H9 (cell line): ENCODE measurements around the gene ANK3. TPM values are rescaled to one million over a fixed set of nuclear protein-coding genes. Genes with fewer than 3 reads are reported as not detected.

ENCODE experiments used
- DNase-seq: peaks from one replicate; pipeline ENCODE4 v3.0.0-alpha.2; 2017
- H2AFZ ChIP-seq: one replicate; pipeline ENCODE4 v1.6.1; 2013; ENCODE audit warnings: mild to moderate bottlenecking, low read length, control low read depth, moderate library complexity
- H2AK5ac ChIP-seq: 2 replicates; pipeline ENCODE4 v1.6.1; 2013; ENCODE audit warnings: low read length, control low read depth, mixed read lengths; ENCODE audit not compliant: insufficient read length
- H2BK120ac ChIP-seq: one replicate; pipeline ENCODE4 v1.6.1; 2013; ENCODE audit warnings: low read depth, mild to moderate bottlenecking, low read length, control low read depth, inconsistent platforms; ENCODE audit not compliant: poor library complexity, severe bottlenecking
- H2BK12ac ChIP-seq: 2 replicates; pipeline ENCODE4 v1.6.1; 2013; ENCODE audit warnings: low read length, control low read depth, mixed read lengths, low read depth; ENCODE audit not compliant: insufficient read length
- H2BK15ac ChIP-seq: 2 replicates; pipeline ENCODE4 v1.6.1; 2013; ENCODE audit warnings: low read depth, low read length, control low read depth
- H2BK20ac ChIP-seq: one replicate; pipeline ENCODE4 v1.6.1; 2013; ENCODE audit warnings: low read depth, mild to moderate bottlenecking, low read length, control low read depth, inconsistent platforms; ENCODE audit not compliant: poor library complexity, severe bottlenecking
- H2BK5ac ChIP-seq: 2 replicates; pipeline ENCODE4 v1.6.1; 2013; ENCODE audit warnings: low read length, control low read depth, mixed read lengths; ENCODE audit not compliant: insufficient read length
- H3K14ac ChIP-seq: 2 replicates; pipeline ENCODE4 v1.6.1; 2013; ENCODE audit warnings: low read length, control low read depth; ENCODE audit not compliant: insufficient read depth
- H3K18ac ChIP-seq: 2 replicates; pipeline ENCODE4 v1.6.1; 2013; ENCODE audit warnings: low read depth, mild to moderate bottlenecking, mixed read lengths, low read length, control low read depth; ENCODE audit not compliant: insufficient read length
- H3K23ac ChIP-seq: 2 replicates; pipeline ENCODE4 v1.6.1; 2013; ENCODE audit warnings: low read length, control low read depth, mixed read lengths, low read depth; ENCODE audit not compliant: insufficient read length
- H3K23me2 ChIP-seq: 2 replicates; pipeline ENCODE4 v1.6.1; 2013; ENCODE audit warnings: low read depth, mild to moderate bottlenecking, mixed read lengths, low read length, control low read depth; ENCODE audit not compliant: insufficient read length, poor library complexity, severe bottlenecking
- H3K27ac ChIP-seq: 2 replicates; pipeline ENCODE4 v1.5.1; 2013; ENCODE audit warnings: low read length, control low read depth, mixed read lengths, low read depth; ENCODE audit not compliant: insufficient read length
- H3K27me3 ChIP-seq: 2 replicates; pipeline ENCODE4 v1.6.1; 2013; ENCODE audit warnings: low read length, control low read depth, inconsistent platforms; ENCODE audit not compliant: insufficient read depth
- H3K4ac ChIP-seq: 2 replicates; pipeline ENCODE4 v1.6.1; 2013; ENCODE audit warnings: low read depth, mild to moderate bottlenecking, control low read depth, inconsistent platforms, low read length, moderate library complexity
- H3K4me1 ChIP-seq: 2 replicates; pipeline ENCODE4 v1.6.1; 2013; ENCODE audit warnings: low read length, control low read depth, inconsistent platforms; ENCODE audit not compliant: insufficient read depth
- H3K4me2 ChIP-seq: 2 replicates; pipeline ENCODE4 v1.6.1; 2013; ENCODE audit warnings: low read length, control low read depth, mixed read lengths; ENCODE audit not compliant: insufficient read length, insufficient read depth
- H3K56ac ChIP-seq: 2 replicates; pipeline ENCODE4 v1.6.1; 2013; ENCODE audit warnings: low read depth, mild to moderate bottlenecking, mixed read lengths, low read length, control low read depth; ENCODE audit not compliant: insufficient read length
- H3K79me1 ChIP-seq: 2 replicates; pipeline ENCODE4 v1.6.1; 2013; ENCODE audit warnings: low read depth, mild to moderate bottlenecking, moderate library complexity, low read length, control low read depth, inconsistent platforms; ENCODE audit not compliant: insufficient read depth, poor library complexity, severe bottlenecking
- H3K79me2 ChIP-seq: 2 replicates; pipeline ENCODE4 v1.6.1; 2013; ENCODE audit warnings: low read length, control low read depth, inconsistent platforms; ENCODE audit not compliant: insufficient read depth
- H3K9ac ChIP-seq: 2 replicates; pipeline ENCODE4 v1.6.1; 2013; ENCODE audit warnings: low read length, control low read depth, mixed read lengths; ENCODE audit not compliant: insufficient read length; ENCODE audit errors: extremely low read depth
- H3K9me3 ChIP-seq: one replicate; pipeline ENCODE4 v1.6.1; 2013; ENCODE audit warnings: low read depth, low read length, inconsistent platforms; ENCODE audit not compliant: control insufficient read depth
- H3T11ph ChIP-seq: one replicate; pipeline ENCODE4 v1.6.1; 2013; ENCODE audit warnings: mild to moderate bottlenecking, low read length, control low read depth, inconsistent platforms
- H4K20me1 ChIP-seq: one replicate; pipeline ENCODE4 v1.6.1; 2013; ENCODE audit not compliant: control insufficient read depth, insufficient read length, insufficient read depth
- H4K5ac ChIP-seq: 2 replicates; pipeline ENCODE4 v1.6.1; 2013; ENCODE audit warnings: low read depth, mild to moderate bottlenecking, mixed read lengths, low read length, control low read depth; ENCODE audit not compliant: insufficient read length
- H4K8ac ChIP-seq: replicated peaks from 2 replicates; pipeline ENCODE4 v1.6.1; 2013; ENCODE audit warnings: low read length, control low read depth, mixed read lengths, low read depth; ENCODE audit not compliant: insufficient read length
- H4K91ac ChIP-seq: 2 replicates; pipeline ENCODE4 v1.6.1; 2013; ENCODE audit warnings: low read depth, mild to moderate bottlenecking, moderate library complexity, mixed read lengths, low read length, control low read depth; ENCODE audit not compliant: insufficient read length
- H3K27ac Mint-ChIP-seq, 3 experiments: 2 replicates in 2 of 3; 3 replicates in 1 of 3; pipeline ENCODE4 v1.8.0; 2020 to 2021; ENCODE audit warnings: mixed read lengths in 3 of 3, mild to moderate bottlenecking in 1 of 3, moderate library complexity in 1 of 3
- H3K27me3 Mint-ChIP-seq: 2 replicates; pipeline ENCODE4 v1.8.0; 2021; ENCODE audit warnings: low read depth, mild to moderate bottlenecking, moderate library complexity, mixed read lengths
- H3K36me3 Mint-ChIP-seq, 3 experiments: 2 replicates in 2 of 3; 3 replicates in 1 of 3; pipeline ENCODE4 v1.8.0; 2020 to 2021; ENCODE audit warnings: low read depth in 3 of 3, mixed read lengths in 3 of 3; ENCODE audit not compliant: insufficient read depth in 1 of 3
- H3K4me1 Mint-ChIP-seq, 2 experiments: 2 replicates each; pipeline ENCODE4 v1.8.0; 2020; ENCODE audit warnings: mixed read lengths in 2 of 2
- H3K4me3 Mint-ChIP-seq, 2 experiments: 2 replicates in 1 of 2; 3 replicates in 1 of 2; pipeline ENCODE4 v1.8.0; 2020 to 2021; ENCODE audit warnings: mild to moderate bottlenecking in 2 of 2, mixed read lengths in 2 of 2, moderate library complexity in 1 of 2
- H3K9me3 Mint-ChIP-seq, 2 experiments: 2 replicates in 1 of 2; 3 replicates in 1 of 2; pipeline ENCODE4 v1.8.0; 2020; ENCODE audit warnings: mild to moderate bottlenecking in 2 of 2, mixed read lengths in 2 of 2, moderate library complexity in 1 of 2
- CTCF ChIP-seq: fragments of 200-600 bp; sonication (generic); conservative IDR thresholded peaks from 3 replicates; pipeline ENCODE4 v1.8.0; 2021; ENCODE audit warnings: antibody characterized with exemption, mild to moderate bottlenecking
- total RNA-seq: library from RNA; stranded (reverse); gene quantifications from 2 replicates; pipeline ENCODE4 v1.2.1, GENCODE V29; 2021

The ANK3 gene
- total RNA-seq, 1 experiment from 2014 or later, result 59.6 TPM

- H3K18ac ChIP-seq, result no peak overlapping the region
- H3K79me1 ChIP-seq, result no peaks in the 10 kb centered on the region
- H3K23me2 ChIP-seq, result no peaks in the 10 kb centered on the region
- TF ChIP-seq CTCF, result no peak
- no peak overlapping the region for H3K23ac ChIP-seq
- no peaks in the 10 kb centered on the region for H4K20me1 ChIP-seq
- H3K79me2 ChIP-seq, result no peaks in the 10 kb centered on the region
- H3K27me3 ChIP-seq, result no peaks in the 10 kb centered on the region
- no peak overlapping the region for H2AK5ac ChIP-seq
- H2BK12ac ChIP-seq, result no peak overlapping the region
- Mint-ChIP-seq H3K27ac (no peak overlapping the region), H3K27me3 (no peaks in the 10 kb centered on the region), H3K4me1 (peaks cover 20 to 21% of the 10 kb centered on the region in 2 experiments), H3K36me3 (no peaks in the 10 kb centered on the region), H3K4me3 (no peak overlapping the region), H3K9me3 (no peaks in the 10 kb centered on the region)
- no peak overlapping the region for H2BK20ac ChIP-seq
- no peak overlapping the region for H2AFZ ChIP-seq
- no peak overlapping the region for H3K4me2 ChIP-seq
- H2BK15ac ChIP-seq, result no peak overlapping the region
- no peak overlapping the region for H3K9ac ChIP-seq
- no peak for DNase-seq
- peaks cover 2% of the 10 kb centered on the region; the same call in 1 of the 2 replicates for H3K4me1 ChIP-seq
- no peak overlapping the region for H3K56ac ChIP-seq
- no peak overlapping the region for H4K8ac ChIP-seq
- no peaks in the 10 kb centered on the region for H3K9me3 ChIP-seq
- H3K4ac ChIP-seq, result no peak overlapping the region
- no peak overlapping the region for H4K91ac ChIP-seq
- no peak overlapping the region for H3K14ac ChIP-seq
- H2BK120ac ChIP-seq, result no peak overlapping the region
- no peak overlapping the region for H2BK5ac ChIP-seq
- no peak overlapping the region for H3T11ph ChIP-seq
- no peak overlapping the region for H3K27ac ChIP-seq
- no peak overlapping the region for H4K5ac ChIP-seq
Measured at GRCh38 chr10:60254776-60255175, 134.9 kb downstream of the ANK3 start.
